Right lobe of liver (tissue), 6 donors: ENCODE results near the gene UGT1A4. TPM values are rescaled to one million over a fixed set of nuclear protein-coding genes. Genes with fewer than 3 reads are reported as not detected.

Source experiments
- ATAC-seq, 4 donors: fragments of 200-7000 bp; cut with Tn5 transposase; one replicate each; pipeline ENCODE4 v1.9.1; 2020; ENCODE audit warnings: mild to moderate bottlenecking in 4 of 4, moderate library complexity in 4 of 4
- DNase-seq, 3 donors: peaks; one replicate each; pipeline ENCODE4 v3.0.0-alpha.2; 2020
- H3K27ac ChIP-seq, 3 donors: fragments of 200-600 bp; one replicate each; pipeline ENCODE4 v1.8.0; 2022
- H3K27me3 ChIP-seq, 2 donors: fragments of 200-600 bp; one replicate each; pipeline ENCODE4 v1.8.0; 2022
- H3K36me3 ChIP-seq, 4 donors: fragments of 200-600 bp; sonication (generic) in 1 of 4; one replicate each; pipeline versions ENCODE4 v1.5.1 to v1.8.0; 2017 to 2022; ENCODE audit warnings: control low read depth in 1 of 4
- H3K4me1 ChIP-seq, 4 donors: fragments of 200-600 bp; sonication (generic) in 1 of 4; one replicate each; pipeline versions ENCODE4 v1.5.1 to v1.8.0; 2017 to 2022; ENCODE audit warnings: control low read depth in 1 of 4
- H3K4me3 ChIP-seq, 3 donors: fragments of 200-600 bp; one replicate each; pipeline ENCODE4 v1.8.0; 2022
- H3K9me3 ChIP-seq, 4 donors: fragments of 200-600 bp; sonication (generic) in 1 of 4; one replicate each; pipeline versions ENCODE4 v1.5.1 to v1.8.0; 2017 to 2022; ENCODE audit warnings: control low read depth in 1 of 4
- POLR2A ChIP-seq: fragments of 450-650 bp; IDR thresholded peaks from one replicate; pipeline ENCODE4 v1.6.1; 2017; ENCODE audit warnings: antibody characterized with exemption, mild to moderate bottlenecking
- WGBS: methylation state at CpG from one replicate; pipeline ENCODE4 v1.1.6; 2018; ENCODE audit warnings: low coverage, low lambda C conversion rate; ENCODE audit not compliant: insufficient coverage; ENCODE audit errors: missing lambda C conversion rate; 5-methylcytosine and 5-hydroxymethylcytosine counted together
- intact Hi-C, 2 donors: fragments of 100-400 bp; cut with DNase I; formaldehyde crosslinking; loops; one replicate each; pipeline versions ENCODE4 v1.11.2 to v1.14.1; 2022
- total RNA-seq, 6 experiments: library from RNA; depleted of rRNA in 2 of 6; stranded (reverse); fragments of >200 nt in 2 of 6; fragmentation: NEBNext Ultra II Directional in 3 of 6; extraction: Animal tissue kit (Norgen Biotek cat#: 25700) in 3 of 6; gene quantifications; one replicate each; pipeline versions ENCODE4 v1.1.0 to v1.2.4, GENCODE V29; 2016 to 2023
- TF ChIP-seq, protein P1 (sequence below), 4 donors: fragments of 200-600 bp in 3 of 4; fragments of 450-650 bp in 1 of 4; IDR thresholded peaks; one replicate each; pipeline versions ENCODE4 v1.5.1 to v1.8.0; 2016 to 2022; ENCODE audit warnings: antibody characterized with exemption in 4 of 4, mild to moderate bottlenecking in 2 of 4
- donor health status: DM: no; HTN: yes; CAD: no.
- donor health status: DM: no; HTN: no; CAD: no.
- donor health status: DM: no; HTN: no; CAD: no.
- donor health status: DM: no; HTN: yes; CAD: no.
- donor health status: DM: no; HTN: yes; CAD: no.

The UGT1A4 gene
- total RNA-seq, 6 experiments from 2014 or later, result 98.7 to 1,011 (median 214) TPM

GRCh38 chr2:233766416-233766815 is 47.9 kb downstream of the UGT1A4 start:
- TF ChIP-seq, protein P1, sequence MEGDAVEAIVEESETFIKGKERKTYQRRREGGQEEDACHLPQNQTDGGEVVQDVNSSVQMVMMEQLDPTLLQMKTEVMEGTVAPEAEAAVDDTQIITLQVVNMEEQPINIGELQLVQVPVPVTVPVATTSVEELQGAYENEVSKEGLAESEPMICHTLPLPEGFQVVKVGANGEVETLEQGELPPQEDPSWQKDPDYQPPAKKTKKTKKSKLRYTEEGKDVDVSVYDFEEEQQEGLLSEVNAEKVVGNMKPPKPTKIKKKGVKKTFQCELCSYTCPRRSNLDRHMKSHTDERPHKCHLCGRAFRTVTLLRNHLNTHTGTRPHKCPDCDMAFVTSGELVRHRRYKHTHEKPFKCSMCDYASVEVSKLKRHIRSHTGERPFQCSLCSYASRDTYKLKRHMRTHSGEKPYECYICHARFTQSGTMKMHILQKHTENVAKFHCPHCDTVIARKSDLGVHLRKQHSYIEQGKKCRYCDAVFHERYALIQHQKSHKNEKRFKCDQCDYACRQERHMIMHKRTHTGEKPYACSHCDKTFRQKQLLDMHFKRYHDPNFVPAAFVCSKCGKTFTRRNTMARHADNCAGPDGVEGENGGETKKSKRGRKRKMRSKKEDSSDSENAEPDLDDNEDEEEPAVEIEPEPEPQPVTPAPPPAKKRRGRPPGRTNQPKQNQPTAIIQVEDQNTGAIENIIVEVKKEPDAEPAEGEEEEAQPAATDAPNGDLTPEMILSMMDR (IDR thresholded peaks at IDR 0.05), result no peak
- TF ChIP-seq POLR2A, result no peak
- 70% methylated on average over 4 of the region's 4 CpGs for WGBS
- Histone ChIP-seq H3K4me3 (no peak overlapping the region), H3K9me3 (no peaks in the 10 kb centered on the region), H3K27ac (peak overlapping the region in 1 of 3 donors; percentile 92), H3K27me3 (no peaks in the 10 kb centered on the region), H3K36me3 (peaks cover 0 to 50% (median 17%) of the 10 kb centered on the region in 4 donors), H3K4me1 (peaks cover 0 to 10% (median 4%) of the 10 kb centered on the region in 4 donors)
- ATAC-seq, result peak in 1 of 4 donors; percentile 1
- intact Hi-C loops, result no loop called here
- peak in 1 of 3 donors; percentile 73 for DNase-seq

- DNase-seq (no peak), ATAC-seq (no peak)
- H3K27ac ChIP-seq, result no peak overlapping the region
- WGBS, result 69% methylated on average over 4 of the region's 4 CpGs
- no peak overlapping the region for H3K4me3 ChIP-seq
- peaks cover 0 to 10% (median 4%) of the 10 kb centered on the region in 4 donors for H3K4me1 ChIP-seq
- peaks cover 0 to 67% (median 24%) of the 10 kb centered on the region in 4 donors for H3K36me3 ChIP-seq
- TF ChIP-seq POLR2A, result no peak
- TF ChIP-seq, protein P1 (IDR thresholded peaks at IDR 0.05), result no peak
- H3K27me3 ChIP-seq, result no peaks in the 10 kb centered on the region
- intact Hi-C loops, result no loop called here
- H3K9me3 ChIP-seq, result no peaks in the 10 kb centered on the region
Observed at GRCh38 chr2:233768076-233768475, 49.5 kb downstream of the UGT1A4 start.

DNA sequence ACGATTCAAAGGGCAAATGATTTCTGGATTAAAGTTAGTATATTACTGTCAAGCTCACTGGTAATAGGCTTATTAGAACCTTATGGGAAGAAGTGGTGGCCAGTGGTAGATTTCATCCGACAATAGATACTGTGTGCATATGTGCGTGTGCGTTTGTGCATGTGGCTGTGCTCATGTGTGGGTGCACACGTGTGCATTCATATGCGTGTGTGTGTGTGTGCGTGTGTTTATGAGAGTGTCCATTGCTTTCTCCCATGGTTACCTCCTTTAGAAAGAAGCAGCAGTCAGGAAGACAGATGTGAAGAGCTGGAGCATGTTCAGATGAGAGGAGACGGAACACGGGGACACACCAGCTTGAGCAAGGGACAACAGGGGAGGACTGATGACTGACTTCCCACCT is 50.7 kb downstream of the UGT1A4 start:
- Histone ChIP-seq H3K27ac (no peak overlapping the region), H3K27me3 (no peaks in the 10 kb centered on the region), H3K4me1 (peaks cover 0 to 10% (median 4%) of the 10 kb centered on the region in 4 donors), H3K9me3 (no peaks in the 10 kb centered on the region), H3K36me3 (peaks cover 0 to 76% (median 24%) of the 10 kb centered on the region in 4 donors), H3K4me3 (no peak overlapping the region)
- DNase-seq (no peak), ATAC-seq (no peak)
- intact Hi-C loops, result no loop called here
- TF ChIP-seq, protein P1 (IDR thresholded peaks at IDR 0.05), result no peak
- no peak for TF ChIP-seq POLR2A
- WGBS, result 64% methylated on average over 2 of the region's 9 CpGs

GRCh38 chr2:233772153-233772552 is 53.6 kb downstream of the UGT1A4 start:
- Histone ChIP-seq H3K9me3 (no peaks in the 10 kb centered on the region), H3K4me1 (no peaks in the 10 kb centered on the region), H3K36me3 (peaks cover 0 to 68% (median 24%) of the 10 kb centered on the region in 4 donors), H3K27me3 (no peaks in the 10 kb centered on the region), H3K27ac (no peak overlapping the region), H3K4me3 (no peak overlapping the region)
- TF ChIP-seq, protein P1 (IDR thresholded peaks at IDR 0.05), result no peak
- TF ChIP-seq POLR2A, result no peak
- peak in 1 of 4 donors; percentile 11 for ATAC-seq
- 68% methylated on average over 6 of the region's 16 CpGs for WGBS
- intact Hi-C loops, result no loop called here
- no peak for DNase-seq

DNA sequence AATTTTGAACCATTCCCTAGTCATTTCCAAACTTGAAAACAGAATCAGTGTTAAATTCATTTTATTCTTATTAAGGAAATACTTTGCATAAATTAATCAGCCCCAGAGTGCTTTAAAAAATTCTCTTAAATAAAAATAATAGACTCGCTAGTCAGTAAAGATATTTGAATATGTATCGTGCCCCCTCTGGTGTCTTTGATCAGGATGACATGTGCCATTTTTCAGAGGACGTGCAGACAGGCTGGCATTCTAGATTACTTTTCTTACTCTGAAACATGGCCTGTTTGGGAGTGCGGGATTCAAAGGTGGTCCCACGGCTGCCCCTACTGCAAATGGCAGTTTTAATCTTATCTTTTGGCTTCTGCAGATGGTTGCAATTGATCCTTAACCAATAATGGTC is 54.0 kb downstream of the UGT1A4 start:
- Histone ChIP-seq H3K4me3 (no peak overlapping the region), H3K9me3 (no peaks in the 10 kb centered on the region), H3K27me3 (no peaks in the 10 kb centered on the region), H3K27ac (no peak overlapping the region), H3K4me1 (no peaks in the 10 kb centered on the region), H3K36me3 (peaks cover 0 to 64% (median 24%) of the 10 kb centered on the region in 4 donors)
- no peak for ATAC-seq
- TF ChIP-seq, protein P1 (IDR thresholded peaks at IDR 0.05), result no peak
- TF ChIP-seq POLR2A, result no peak
- intact Hi-C loops, result no loop called here
- WGBS, result 81% methylated on average over 4 of the region's 5 CpGs
- no peak for DNase-seq
